ENCODE results near the gene SLC35F1.

DNA sequence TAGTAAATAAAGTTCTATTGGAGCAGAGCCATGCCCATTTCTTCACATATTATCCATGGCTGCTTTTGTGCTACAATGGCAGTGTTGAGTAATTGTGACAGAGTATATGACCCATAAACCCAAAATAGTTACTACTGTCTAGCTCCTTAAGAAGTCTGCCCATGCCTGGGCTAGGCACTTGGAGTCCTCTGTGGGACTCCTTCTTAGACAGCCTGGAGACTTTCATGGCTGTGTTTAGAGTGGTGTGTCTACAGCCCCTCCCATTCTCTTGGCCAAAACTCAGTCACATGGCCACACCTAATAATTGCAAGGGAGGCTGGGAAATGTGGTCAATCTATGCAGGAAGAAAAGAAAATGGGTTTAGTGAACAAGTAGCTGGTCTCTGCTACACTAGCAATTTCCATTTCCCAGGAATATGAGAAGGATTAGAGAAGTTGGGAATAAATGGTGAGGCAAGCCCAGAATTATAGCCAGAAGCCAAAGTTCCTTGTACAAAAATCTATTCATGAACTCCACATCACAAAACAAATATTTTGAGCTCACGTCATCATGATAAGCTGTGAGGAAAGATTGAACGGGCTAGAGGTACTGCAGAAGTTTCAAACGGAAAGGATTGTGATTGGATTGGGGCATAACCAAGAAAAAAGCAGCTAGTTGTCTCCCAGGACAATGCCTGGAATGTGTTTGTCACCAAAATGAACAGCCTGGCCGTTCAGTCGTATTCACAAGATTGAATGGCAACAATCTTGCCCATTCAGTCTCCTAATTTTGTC lies 389.3 kb downstream of the SLC35F1 start:
- TF ChIP-seq, protein P1, sequence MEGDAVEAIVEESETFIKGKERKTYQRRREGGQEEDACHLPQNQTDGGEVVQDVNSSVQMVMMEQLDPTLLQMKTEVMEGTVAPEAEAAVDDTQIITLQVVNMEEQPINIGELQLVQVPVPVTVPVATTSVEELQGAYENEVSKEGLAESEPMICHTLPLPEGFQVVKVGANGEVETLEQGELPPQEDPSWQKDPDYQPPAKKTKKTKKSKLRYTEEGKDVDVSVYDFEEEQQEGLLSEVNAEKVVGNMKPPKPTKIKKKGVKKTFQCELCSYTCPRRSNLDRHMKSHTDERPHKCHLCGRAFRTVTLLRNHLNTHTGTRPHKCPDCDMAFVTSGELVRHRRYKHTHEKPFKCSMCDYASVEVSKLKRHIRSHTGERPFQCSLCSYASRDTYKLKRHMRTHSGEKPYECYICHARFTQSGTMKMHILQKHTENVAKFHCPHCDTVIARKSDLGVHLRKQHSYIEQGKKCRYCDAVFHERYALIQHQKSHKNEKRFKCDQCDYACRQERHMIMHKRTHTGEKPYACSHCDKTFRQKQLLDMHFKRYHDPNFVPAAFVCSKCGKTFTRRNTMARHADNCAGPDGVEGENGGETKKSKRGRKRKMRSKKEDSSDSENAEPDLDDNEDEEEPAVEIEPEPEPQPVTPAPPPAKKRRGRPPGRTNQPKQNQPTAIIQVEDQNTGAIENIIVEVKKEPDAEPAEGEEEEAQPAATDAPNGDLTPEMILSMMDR (conservative IDR thresholded peaks at IDR 0.05), result no peak
- TF ChIP-seq ZFX (IDR thresholded peaks at IDR 0.05), result no peak
